Activated naive CD8-positive, alpha-beta T cell treated with anti-CD3 and anti-CD28 coated beads, Interleukin-2, amount 50 U/mL, for 24 hours (primary cell): Measurements from ENCODE around the gene MIPOL1.
"Not testable (repeated sequence)": the region's sequence is repeated elsewhere in the genome, so short reads cannot be mapped to it uniquely, and the experiment has no call there.

Experiments
- ATAC-seq: fragments of 150-1000 bp; cut with Tn5 transposase; one replicate; pipeline ENCODE4 v1.10.0; 2021
- DNase-seq: peaks from one replicate; pipeline ENCODE4 v3.0.0; 2021
- H3K27ac Mint-ChIP-seq: one replicate; pipeline ENCODE4 v1.8.0; 2021; ENCODE audit warnings: mild to moderate bottlenecking, mixed read lengths
- H3K27me3 Mint-ChIP-seq: one replicate; pipeline ENCODE4 v1.8.0; 2021; ENCODE audit warnings: mixed read lengths
- H3K36me3 Mint-ChIP-seq: one replicate; pipeline ENCODE4 v1.8.0; 2021; ENCODE audit warnings: low read depth, mixed read lengths
- H3K4me1 Mint-ChIP-seq: one replicate; pipeline ENCODE4 v1.8.0; 2021; ENCODE audit warnings: mixed read lengths
- H3K4me3 Mint-ChIP-seq: one replicate; pipeline ENCODE4 v1.8.0; 2021; ENCODE audit warnings: mild to moderate bottlenecking, moderate library complexity, mixed read lengths
- H3K9me3 Mint-ChIP-seq: one replicate; pipeline ENCODE4 v1.8.0; 2021; ENCODE audit warnings: mixed read lengths

Gene MIPOL1

DNA sequence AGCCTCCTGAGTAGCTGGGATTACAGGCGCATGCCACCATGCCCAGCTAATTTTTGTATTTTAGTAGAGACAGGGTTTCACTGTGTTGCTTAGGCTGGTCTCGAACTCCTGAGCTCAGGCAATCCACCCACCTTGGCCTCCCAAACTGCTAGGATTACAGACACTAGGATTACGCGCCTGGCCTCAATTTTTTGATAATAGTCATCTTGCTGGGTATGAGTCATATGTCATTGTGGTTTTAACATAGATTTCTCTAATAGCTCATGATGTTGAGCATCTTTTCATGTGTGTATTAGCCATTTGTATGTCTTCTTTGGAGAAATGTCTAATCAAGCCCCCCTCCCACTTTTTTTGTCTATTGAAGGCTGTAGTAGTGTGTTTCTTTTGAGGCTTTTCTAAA is 38.3 kb downstream of the MIPOL1 start:
- not testable (repeated sequence) for H3K27ac Mint-ChIP-seq, H3K36me3 Mint-ChIP-seq, DNase-seq, H3K27me3 Mint-ChIP-seq, H3K4me3 Mint-ChIP-seq, ATAC-seq, H3K4me1 Mint-ChIP-seq, H3K9me3 Mint-ChIP-seq

DNA sequence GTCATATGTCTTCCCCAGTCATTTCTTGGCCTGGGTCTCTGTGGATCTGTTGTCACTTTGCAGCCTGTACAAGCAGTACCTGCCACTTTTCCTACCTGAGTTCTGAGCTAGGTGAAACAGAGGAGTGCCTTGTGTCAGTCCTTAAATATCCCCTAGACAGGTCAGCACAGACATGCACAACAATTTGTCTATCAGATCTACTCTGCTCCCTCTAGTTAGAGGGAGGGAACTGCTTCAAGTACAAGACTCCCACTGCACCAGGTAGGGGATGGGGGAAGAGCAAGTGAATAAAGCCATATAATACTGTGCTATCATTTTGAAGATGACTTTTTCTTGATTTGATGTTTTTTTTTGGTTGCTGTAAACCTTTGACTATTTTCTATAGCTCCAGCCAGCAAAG is 39.4 kb downstream of the MIPOL1 start:
- Mint-ChIP-seq H3K27ac (no peak overlapping the region), H3K4me3 (no peak overlapping the region), H3K4me1 (no peaks in the 10 kb centered on the region), H3K36me3 (no peaks in the 10 kb centered on the region), H3K27me3 (no peaks in the 10 kb centered on the region), H3K9me3 (no peaks in the 10 kb centered on the region)
- ATAC-seq = no peak
- no peak for DNase-seq

DNA sequence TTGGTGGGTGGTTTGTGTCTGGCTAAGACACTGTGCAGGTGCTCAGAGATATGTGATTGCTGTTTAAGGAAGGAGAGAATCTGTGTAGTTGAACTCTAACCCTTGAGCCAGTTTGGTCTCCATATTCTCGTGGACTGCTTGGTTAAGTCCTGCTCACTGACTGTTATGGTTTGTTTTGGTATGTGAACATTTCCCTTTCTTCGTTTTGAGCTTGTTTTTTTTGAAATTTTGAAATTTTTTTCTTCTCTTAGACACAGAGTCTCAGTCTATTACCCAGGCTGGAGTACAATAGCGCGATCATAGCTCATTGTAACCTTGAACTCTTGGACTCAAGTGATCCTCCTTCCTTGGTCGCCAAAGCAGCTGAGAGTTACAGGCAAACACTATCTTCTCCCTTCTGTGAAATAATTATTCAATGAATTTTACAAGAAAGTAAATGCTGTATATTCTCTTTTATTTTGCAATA is 40.0 kb downstream of the MIPOL1 start:
- DNase-seq (no peak), ATAC-seq (no peak)
- Mint-ChIP-seq H3K27me3 (no peaks in the 10 kb centered on the region), H3K9me3 (no peaks in the 10 kb centered on the region), H3K27ac (no peak overlapping the region), H3K36me3 (no peaks in the 10 kb centered on the region), H3K4me1 (no peaks in the 10 kb centered on the region), H3K4me3 (no peak overlapping the region)

DNA sequence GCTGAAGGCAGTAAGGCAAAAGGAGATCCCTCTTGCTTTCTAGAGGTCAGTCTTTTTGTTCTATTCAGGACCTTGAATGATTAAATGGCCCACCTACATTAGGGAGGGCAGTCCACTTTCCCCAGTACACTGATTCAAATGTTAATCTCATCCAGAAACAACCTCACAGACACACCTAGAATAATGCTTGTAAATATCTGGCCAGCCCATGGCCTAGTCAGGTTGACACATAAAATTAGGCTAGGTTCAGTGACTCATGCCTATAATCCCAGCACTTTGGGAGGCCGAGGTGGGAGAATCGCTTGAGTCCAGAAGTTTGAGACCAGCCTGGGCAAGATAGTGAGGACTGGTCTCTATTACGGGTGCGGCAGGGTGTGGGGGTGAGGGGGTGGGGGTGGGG is 43.5 kb downstream of the MIPOL1 start:
- no peaks in the 10 kb centered on the region for H3K9me3 Mint-ChIP-seq
- no peak overlapping the region for H3K27ac Mint-ChIP-seq
- H3K36me3 Mint-ChIP-seq = no peaks in the 10 kb centered on the region
- H3K4me3 Mint-ChIP-seq = no peak overlapping the region
- H3K4me1 Mint-ChIP-seq = no peaks in the 10 kb centered on the region
- DNase-seq (no peak), ATAC-seq (no peak)
- H3K27me3 Mint-ChIP-seq = no peaks in the 10 kb centered on the region

- no peak for DNase-seq
- Mint-ChIP-seq H3K36me3 (no peaks in the 10 kb centered on the region), H3K4me3 (no peak overlapping the region), H3K4me1 (no peaks in the 10 kb centered on the region), H3K27me3 (no peaks in the 10 kb centered on the region), H3K9me3 (no peaks in the 10 kb centered on the region), H3K27ac (no peak overlapping the region)
- no peak for ATAC-seq
Observed at GRCh38 chr14:37246427-37246829, 48.7 kb downstream of the MIPOL1 start.

DNA sequence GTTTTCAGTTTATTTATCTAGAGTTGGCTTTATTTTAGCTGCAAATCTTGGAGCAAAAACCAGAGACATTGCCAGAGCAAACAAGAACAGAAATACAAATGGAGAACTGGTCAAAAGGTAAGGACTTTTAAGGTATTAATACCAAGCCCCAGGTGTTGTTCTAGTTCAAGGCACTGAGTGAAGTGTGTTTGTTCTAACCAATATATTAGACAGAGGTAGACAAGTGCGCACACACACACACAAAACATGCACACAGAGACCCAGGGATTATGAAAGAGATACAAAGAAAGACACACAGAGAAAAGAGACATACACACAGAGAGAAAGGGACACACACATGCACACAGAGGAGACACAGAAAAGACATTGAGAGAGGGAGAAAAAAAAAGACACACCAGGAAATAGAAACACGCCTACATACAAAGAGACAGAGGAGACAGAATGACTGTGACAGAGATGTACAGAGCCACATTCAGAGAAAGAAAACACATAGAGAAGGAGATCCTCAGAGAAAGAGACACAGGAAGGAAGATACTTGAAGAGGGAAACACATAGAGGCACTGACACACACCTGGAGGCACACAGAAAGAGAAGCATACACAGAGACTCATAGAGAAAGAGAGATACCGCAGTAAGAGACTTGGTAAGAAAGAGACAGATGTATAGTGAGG is 50.2 kb downstream of the MIPOL1 start:
- Mint-ChIP-seq H3K27ac (no peak overlapping the region), H3K27me3 (no peaks in the 10 kb centered on the region), H3K9me3 (no peaks in the 10 kb centered on the region), H3K4me3 (no peak overlapping the region), H3K36me3 (no peaks in the 10 kb centered on the region), H3K4me1 (no peaks in the 10 kb centered on the region)
- ATAC-seq (no peak), DNase-seq (no peak)

GRCh38 chr14:37251775-37252174 is 54.0 kb downstream of the MIPOL1 start:
- DNase-seq (no peak), ATAC-seq (no peak)
- Mint-ChIP-seq H3K27ac (no peak overlapping the region), H3K27me3 (no peaks in the 10 kb centered on the region), H3K4me1 (no peaks in the 10 kb centered on the region), H3K4me3 (no peak overlapping the region), H3K9me3 (no peaks in the 10 kb centered on the region), H3K36me3 (no peaks in the 10 kb centered on the region)

DNA sequence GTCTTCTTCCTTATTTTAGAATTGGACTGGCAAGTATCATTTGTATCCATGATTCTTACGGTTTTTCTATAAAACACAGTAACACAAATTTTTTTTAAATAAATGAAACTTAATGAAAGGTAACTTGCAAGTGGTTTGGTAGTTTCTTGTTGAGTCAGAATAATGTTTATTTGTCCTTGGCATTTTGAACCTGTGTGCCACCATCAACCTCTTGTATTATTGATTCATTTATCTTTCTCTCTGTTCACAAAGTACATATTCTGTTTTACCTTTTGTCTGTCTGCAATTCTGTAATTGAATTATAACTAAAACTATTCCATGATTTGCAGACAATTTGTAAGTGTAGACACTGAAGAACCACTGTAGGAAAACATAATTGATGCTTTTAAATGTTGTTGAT is 54.7 kb downstream of the MIPOL1 start:
- no peaks in the 10 kb centered on the region for H3K9me3 Mint-ChIP-seq
- no peak overlapping the region for H3K4me3 Mint-ChIP-seq
- H3K4me1 Mint-ChIP-seq = no peaks in the 10 kb centered on the region
- ATAC-seq = no peak
- DNase-seq = no peak
- H3K36me3 Mint-ChIP-seq = no peaks in the 10 kb centered on the region
- H3K27me3 Mint-ChIP-seq = no peaks in the 10 kb centered on the region
- H3K27ac Mint-ChIP-seq = no peak overlapping the region

GRCh38 chr14:37253905-37254304 is 56.2 kb downstream of the MIPOL1 start:
- no peak for DNase-seq
- H3K9me3 Mint-ChIP-seq = no peaks in the 10 kb centered on the region
- no peak for ATAC-seq

DNA sequence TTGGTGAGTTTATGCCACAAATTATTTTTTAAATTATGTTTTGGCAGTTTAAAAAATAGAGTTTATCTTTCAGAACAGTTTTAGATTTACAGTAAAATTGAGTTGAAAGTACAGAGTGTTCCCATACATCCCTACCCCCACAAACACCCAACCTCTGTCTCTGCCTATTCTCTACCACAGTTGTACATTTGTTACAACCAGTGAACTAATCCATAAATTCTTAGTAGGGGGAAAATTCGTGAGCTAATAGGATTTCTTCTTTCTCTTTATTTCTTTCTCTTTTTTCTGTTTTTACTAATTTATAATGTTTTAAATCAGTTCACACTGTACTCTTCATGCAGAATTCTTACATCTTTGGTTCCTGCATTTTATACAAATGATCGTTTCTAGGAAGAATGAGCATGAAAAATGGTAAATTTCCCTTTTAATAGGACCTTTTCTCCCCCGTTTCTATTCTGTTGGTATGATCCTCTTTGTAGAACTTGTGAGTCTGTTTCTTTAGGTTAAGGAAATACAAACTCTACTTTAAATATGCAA is 56.7 kb downstream of the MIPOL1 start:
- no peaks in the 10 kb centered on the region for H3K4me1 Mint-ChIP-seq
- no peaks in the 10 kb centered on the region for H3K9me3 Mint-ChIP-seq

More at GRCh38 chr14:37253905-37254304, 56.2 kb downstream of the MIPOL1 start:
- Mint-ChIP-seq H3K4me1 (no peaks in the 10 kb centered on the region), H3K27me3 (no peaks in the 10 kb centered on the region), H3K36me3 (no peaks in the 10 kb centered on the region), H3K27ac (no peak overlapping the region), H3K4me3 (no peak overlapping the region)

DNA sequence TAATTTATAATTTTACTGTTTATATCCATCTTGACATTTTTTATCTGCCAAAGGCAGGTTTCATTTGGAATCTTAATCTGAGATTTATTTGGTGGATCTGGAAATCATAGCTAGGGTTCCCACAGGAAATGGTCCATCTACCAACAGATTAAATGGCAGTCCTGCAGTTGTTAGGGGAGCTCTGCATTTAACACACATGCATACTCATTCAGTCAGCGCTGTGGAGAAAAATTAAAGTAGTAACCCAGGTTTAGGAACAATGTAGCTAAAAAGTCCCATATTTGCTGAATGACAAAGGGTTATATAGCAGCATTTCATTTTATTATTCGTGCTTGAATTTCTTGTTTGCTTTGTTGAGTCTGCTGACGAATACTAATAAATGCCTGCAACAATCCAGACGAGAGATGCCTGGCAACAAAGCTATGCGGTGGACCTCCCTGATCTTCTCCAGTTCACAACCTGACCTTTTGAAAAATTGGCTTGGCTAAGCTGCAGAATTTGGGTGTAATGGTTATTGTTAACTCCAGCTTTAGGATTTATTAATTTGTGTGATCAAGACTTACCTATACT is 59.8 kb downstream of the MIPOL1 start:
- Mint-ChIP-seq H3K27me3 (no peaks in the 10 kb centered on the region), H3K9me3 (no peaks in the 10 kb centered on the region), H3K36me3 (no peaks in the 10 kb centered on the region), H3K4me1 (no peaks in the 10 kb centered on the region), H3K4me3 (no peak overlapping the region), H3K27ac (no peak overlapping the region)
- DNase-seq (no peak), ATAC-seq (no peak)

More for the DNA sequence above, 56.7 kb downstream of the MIPOL1 start:
- Mint-ChIP-seq H3K27ac (no peak overlapping the region), H3K27me3 (no peaks in the 10 kb centered on the region), H3K4me3 (no peak overlapping the region), H3K36me3 (no peaks in the 10 kb centered on the region)
- no peak for ATAC-seq
- DNase-seq = no peak

GRCh38 chr14:37262649-37263048 is 64.9 kb downstream of the MIPOL1 start:
- H3K27me3 Mint-ChIP-seq = no peaks in the 10 kb centered on the region
- H3K36me3 Mint-ChIP-seq = no peaks in the 10 kb centered on the region
- H3K9me3 Mint-ChIP-seq = peaks cover 7% of the 10 kb centered on the region
- H3K27ac Mint-ChIP-seq = no peak overlapping the region
- DNase-seq = no peak
- no peak overlapping the region for H3K4me3 Mint-ChIP-seq
- H3K4me1 Mint-ChIP-seq = no peaks in the 10 kb centered on the region
- ATAC-seq = no peak

DNA sequence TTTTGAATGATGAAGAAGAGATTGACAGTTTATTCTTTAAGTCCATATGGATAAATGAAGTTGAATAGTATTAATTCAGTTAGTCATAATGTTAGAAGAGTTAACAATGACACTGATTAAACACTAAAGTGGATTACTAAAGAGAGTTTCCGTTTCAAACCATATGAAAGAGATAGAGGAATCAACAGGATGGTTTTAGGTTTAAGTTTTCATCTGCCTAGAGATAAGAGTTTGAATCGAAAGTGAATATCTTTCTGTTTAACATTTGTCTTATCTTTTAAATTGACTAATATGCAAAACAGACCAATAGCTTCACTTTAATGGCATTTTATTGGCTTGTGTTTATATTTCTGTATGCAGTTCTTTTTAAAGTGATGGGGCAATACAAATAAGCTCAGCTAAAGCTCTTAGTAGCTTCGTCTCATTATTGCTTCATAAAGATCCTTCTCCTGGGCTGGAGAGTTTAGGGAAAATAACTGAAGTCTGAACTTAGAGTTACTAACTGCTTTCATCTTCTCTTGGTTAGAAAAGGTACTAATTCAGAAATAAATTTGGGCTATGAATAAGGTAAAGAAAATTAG is 66.0 kb downstream of the MIPOL1 start:
- Mint-ChIP-seq H3K9me3 (peaks cover 7% of the 10 kb centered on the region), H3K27me3 (no peaks in the 10 kb centered on the region), H3K4me3 (no peak overlapping the region), H3K27ac (no peak overlapping the region), H3K4me1 (no peaks in the 10 kb centered on the region), H3K36me3 (no peaks in the 10 kb centered on the region)
- ATAC-seq (no peak), DNase-seq (no peak)

- Mint-ChIP-seq H3K9me3 (peaks cover 7% of the 10 kb centered on the region), H3K27ac (no peak overlapping the region), H3K27me3 (no peaks in the 10 kb centered on the region), H3K4me3 (no peak overlapping the region), H3K4me1 (no peaks in the 10 kb centered on the region), H3K36me3 (no peaks in the 10 kb centered on the region)
- DNase-seq (no peak), ATAC-seq (no peak)
Observed at GRCh38 chr14:37268788-37269187, 71.1 kb downstream of the MIPOL1 start.

DNA sequence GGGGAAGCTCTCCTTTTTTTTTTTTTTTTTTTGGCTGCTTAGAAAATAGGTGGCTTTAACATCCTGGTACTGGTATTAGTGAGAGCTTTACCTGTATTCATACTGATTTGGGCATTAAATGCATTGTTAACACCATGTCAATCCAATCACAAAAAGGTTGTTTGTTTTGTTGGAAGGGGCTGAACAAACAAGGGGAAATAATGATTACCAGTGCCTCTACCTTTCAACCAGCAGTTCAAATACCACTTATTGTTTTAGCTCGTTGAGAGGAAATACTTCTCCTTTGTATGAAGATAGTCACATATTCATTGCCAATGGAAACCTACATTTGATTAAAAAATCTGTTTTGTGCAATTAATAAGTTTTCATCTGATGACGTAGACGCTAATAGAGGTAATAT is 72.9 kb downstream of the MIPOL1 start:
- no peaks in the 10 kb centered on the region for H3K4me1 Mint-ChIP-seq
- H3K9me3 Mint-ChIP-seq = no peaks in the 10 kb centered on the region
- no peak overlapping the region for H3K4me3 Mint-ChIP-seq
- no peaks in the 10 kb centered on the region for H3K27me3 Mint-ChIP-seq
- H3K36me3 Mint-ChIP-seq = no peaks in the 10 kb centered on the region
- DNase-seq (no peak), ATAC-seq (no peak)
- H3K27ac Mint-ChIP-seq = no peak overlapping the region
